NCI-H1048 (cell line): ENCODE results near the gene HOXA13.

Experiments
- DNase-seq: peaks from one replicate; lab custom pipeline; 2025; lab: John Stamatoyannopoulos, UW

The HOXA13 gene

GRCh38 chr7:27181795-27182275 is 18.1 kb downstream of the HOXA13 start:
- no peak for DNase-seq

- no peak for DNase-seq
These were observed 19.2 kb downstream of the HOXA13 start for GRCh38 chr7:27180431-27181420.

GRCh38 chr7:27179503-27180430 is 20.1 kb downstream of the HOXA13 start:
- DNase-seq: peak; percentile 69

GRCh38 chr7:27179030-27179429 is 20.9 kb downstream of the HOXA13 start:
- DNase-seq: no peak

- no peak for DNase-seq
These were observed 21.5 kb downstream of the HOXA13 start for GRCh38 chr7:27178366-27178765.

GRCh38 chr7:27177795-27178320 is 22.0 kb downstream of the HOXA13 start:
- DNase-seq: no peak

- no peak for DNase-seq
These were observed 22.7 kb downstream of the HOXA13 start for GRCh38 chr7:27176962-27177794.

GRCh38 chr7:27176524-27176845 is 23.4 kb downstream of the HOXA13 start:
- no peak for DNase-seq

- DNase-seq: no peak
These were observed 24.0 kb downstream of the HOXA13 start for GRCh38 chr7:27175626-27176523.

GRCh38 chr7:27174874-27175625 is 24.8 kb downstream of the HOXA13 start:
- no peak for DNase-seq

GRCh38 chr7:27173956-27174873 is 25.7 kb downstream of the HOXA13 start, which contains the start of gene HOXA10:
HOXA10 (minus strand) TSS chr7:27174320; CDS start chr7:27174306, 14 bp downstream.
- no peak for DNase-seq

- DNase-seq: no peak
These were observed 26.4 kb downstream of the HOXA13 start for GRCh38 chr7:27173511-27173955.

GRCh38 chr7:27172823-27173510 is 26.9 kb downstream of the HOXA13 start:
- no peak for DNase-seq

GRCh38 chr7:27172315-27172774 is 27.5 kb downstream of the HOXA13 start:
- DNase-seq: no peak

- no peak for DNase-seq
These were observed 28.1 kb downstream of the HOXA13 start for GRCh38 chr7:27171637-27172314.

GRCh38 chr7:27171325-27171636 is 28.6 kb downstream of the HOXA13 start:
- no peak for DNase-seq
